GM12874 (cell line): ENCODE results near the gene PANK1.

Experiments
- TF ChIP-seq, protein P1 (sequence below): IDR thresholded peaks from 2 replicates; pipeline ENCODE4 v1.5.1; 2011; ENCODE audit warnings: low read depth, mild to moderate bottlenecking, control low read depth, low read length, moderate library complexity; ENCODE audit not compliant: insufficient read depth

Gene PANK1

DNA sequence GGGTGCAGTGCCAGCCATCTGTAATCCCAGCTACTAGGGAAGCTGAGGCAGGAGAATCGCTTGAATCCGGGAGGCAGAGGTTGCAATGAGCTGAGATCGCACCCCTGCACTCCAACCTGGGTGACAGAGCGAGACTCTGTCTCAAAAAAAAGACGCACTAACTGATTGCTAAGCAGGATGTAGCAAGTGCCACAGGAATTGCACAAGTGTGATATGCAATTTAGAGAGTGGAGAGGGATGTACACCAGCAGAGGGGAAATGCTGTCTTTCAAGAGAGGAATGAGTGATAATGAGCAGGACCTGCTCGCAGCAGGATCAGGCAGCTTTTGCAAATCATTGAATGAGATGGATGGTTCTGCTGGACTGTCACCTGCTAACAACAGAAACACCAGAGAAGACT is 96.4 kb downstream of the PANK1 start:
- TF ChIP-seq, protein P1, sequence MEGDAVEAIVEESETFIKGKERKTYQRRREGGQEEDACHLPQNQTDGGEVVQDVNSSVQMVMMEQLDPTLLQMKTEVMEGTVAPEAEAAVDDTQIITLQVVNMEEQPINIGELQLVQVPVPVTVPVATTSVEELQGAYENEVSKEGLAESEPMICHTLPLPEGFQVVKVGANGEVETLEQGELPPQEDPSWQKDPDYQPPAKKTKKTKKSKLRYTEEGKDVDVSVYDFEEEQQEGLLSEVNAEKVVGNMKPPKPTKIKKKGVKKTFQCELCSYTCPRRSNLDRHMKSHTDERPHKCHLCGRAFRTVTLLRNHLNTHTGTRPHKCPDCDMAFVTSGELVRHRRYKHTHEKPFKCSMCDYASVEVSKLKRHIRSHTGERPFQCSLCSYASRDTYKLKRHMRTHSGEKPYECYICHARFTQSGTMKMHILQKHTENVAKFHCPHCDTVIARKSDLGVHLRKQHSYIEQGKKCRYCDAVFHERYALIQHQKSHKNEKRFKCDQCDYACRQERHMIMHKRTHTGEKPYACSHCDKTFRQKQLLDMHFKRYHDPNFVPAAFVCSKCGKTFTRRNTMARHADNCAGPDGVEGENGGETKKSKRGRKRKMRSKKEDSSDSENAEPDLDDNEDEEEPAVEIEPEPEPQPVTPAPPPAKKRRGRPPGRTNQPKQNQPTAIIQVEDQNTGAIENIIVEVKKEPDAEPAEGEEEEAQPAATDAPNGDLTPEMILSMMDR = no peak

DNA sequence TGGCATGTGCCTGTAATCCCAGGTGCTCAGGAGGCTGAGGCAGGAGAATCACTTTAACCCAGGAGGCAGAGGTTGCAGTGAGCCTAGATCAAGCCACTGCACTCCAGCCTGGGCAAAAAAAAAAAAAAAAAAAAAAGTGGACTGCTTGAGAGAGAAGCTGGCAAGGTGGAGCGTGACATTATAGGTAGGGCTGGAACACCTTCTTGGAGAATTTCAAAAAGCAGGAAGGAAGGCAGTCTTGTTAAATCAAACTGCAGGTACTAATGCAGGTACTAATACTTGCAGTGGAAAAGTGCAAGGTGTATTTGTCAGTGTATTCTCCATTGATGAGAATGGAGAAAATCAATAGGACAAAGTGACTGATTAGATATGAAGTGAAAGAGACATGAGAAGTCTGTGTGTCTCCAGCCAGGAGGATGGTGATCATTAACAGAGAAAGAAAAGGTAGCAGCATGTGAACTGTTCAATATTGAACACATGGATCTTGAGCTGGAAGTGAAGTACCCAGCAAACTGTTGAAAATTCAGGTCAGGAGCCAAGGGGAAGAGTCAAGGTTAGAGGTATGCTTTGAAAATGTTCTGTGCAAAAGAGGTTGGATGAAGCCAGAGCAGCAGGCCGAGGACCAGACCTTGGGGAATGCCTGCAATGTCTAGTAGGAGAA is 97.1 kb downstream of the PANK1 start:
- TF ChIP-seq, protein P1 = no peak

DNA sequence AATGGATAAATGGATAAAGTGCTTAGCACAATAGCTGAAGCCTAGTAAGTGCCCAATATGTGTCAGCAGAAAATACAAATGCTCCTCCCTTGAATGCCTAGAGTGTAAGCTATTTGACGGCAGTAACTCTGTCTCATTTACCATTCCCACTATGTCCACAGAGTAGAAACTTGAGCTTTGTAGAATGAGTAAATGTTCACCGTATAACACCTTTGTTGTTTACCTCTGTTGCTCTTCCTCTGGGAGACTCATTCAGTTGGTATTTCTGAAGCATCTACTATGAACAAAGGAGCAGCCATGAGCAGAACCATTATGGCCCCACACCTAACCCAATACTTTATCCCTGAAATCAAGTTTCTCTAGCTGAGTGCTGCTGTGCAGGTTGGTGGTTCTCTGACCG is 101.2 kb downstream of the PANK1 start:
- TF ChIP-seq, protein P1 = no peak

DNA sequence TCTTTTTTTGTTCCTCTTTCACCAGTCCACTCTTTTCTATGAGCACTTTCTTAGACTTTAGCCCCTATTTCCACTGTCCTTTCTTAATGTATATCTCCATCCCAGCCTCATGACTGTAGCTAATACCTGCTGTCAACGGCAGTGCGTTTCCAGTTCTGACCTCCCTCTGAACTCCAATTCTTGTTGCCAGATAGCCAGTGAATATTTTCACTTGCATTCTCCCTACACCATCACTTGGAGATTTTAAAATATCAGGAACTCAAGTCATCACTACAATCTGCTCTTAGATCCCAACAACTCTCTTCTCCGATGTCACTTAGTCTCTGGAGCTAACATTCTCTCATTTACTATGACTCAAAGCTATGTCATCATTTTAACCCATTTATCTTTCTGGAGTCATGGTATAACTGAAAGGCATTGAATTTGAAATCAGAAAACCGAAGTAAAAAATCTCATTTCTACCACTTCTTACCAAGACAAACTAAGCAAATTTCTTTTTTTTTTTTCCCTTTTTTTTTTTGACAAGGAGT is 104.6 kb downstream of the PANK1 start:
- TF ChIP-seq, protein P1 = no peak

DNA sequence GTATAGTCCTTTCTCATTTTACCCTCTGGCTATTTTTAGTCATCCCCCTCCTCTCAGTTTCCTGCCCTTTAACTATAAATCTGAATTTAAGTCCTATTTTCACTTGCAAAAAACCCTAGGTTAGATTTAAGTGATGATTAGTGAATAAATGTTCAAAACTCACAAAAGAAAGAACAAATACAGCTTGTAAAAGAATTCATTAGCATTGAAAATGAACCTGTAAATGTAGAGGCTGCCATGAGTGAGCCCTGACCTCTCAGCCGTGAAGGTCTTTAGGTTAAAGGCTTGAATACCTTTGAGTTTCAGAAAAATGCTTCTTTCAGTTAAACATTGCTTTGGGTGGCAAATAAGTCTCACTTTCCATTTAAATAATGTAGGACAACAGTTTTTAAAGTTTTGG is 107.7 kb downstream of the PANK1 start:
- TF ChIP-seq, protein P1 = no peak

DNA sequence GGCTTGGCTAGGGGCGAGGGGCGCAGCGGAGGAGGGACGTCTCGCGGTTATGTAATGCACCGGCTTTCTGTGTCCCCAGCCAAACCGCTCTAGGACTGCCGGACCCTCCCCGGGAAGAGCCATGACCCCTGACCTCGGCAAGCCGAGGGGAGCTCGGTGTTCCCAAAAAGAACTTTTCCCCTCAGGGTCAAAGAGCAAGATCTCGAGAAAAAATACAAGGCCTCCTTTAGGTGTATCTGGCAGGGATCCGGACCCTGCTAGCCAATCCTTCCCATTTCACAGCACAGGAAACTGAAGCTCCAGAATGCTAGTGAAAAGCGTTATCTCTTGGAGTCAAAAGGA is 109.1 kb downstream of the PANK1 start:
- TF ChIP-seq, protein P1 = no peak

DNA sequence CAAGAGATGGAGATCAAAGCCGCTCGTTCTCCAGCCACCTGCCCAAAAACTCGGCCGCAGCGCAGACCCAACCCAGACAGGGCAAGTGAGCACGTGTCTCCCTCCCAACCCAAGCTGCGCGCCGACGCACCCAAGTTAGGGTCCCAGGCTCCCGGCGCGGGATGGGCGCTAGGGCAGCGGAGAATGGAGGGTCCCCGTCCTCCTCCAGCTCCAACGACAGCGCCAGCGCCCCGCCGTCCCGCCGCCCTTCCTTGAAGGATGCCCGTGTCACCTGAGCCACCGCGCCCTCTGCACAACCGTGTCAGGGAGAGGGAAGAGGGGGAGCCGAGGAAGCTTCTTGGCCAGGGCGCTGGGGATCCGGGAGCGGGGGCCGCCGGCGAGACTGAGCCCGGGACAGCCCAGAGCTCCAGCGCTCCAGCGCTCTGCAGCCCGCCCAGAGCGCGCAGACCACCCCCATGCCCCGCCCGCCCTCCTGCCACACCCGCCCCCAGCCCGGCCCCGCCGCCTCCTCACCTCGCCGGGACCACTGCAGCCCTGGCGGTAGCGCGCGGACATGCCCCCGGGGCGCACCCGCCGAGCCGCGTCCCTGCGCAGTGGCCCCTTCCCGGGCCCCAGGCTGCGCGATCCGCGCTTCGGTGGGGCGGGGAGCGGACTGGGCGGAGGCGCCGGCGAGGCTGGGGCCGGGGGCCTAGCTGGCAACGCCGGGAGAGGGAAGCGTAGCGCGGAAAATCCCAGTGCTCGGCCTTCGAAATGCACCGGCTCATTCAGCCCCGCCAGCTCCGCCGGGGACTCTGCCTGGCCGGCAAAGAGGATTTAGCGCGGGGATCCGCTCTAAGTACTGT is 109.7 kb downstream of the PANK1 start, which contains the start of gene SLC16A12:
Gene SLC16A12, minus strand, starts transcription at position 424 of the 842 bp plus-strand sequence. CDS start 73,016 bp downstream, outside the sequence.
- TF ChIP-seq, protein P1 = no peak
